HepG2 (cell line): Measurements from ENCODE around the gene FOSB. TPM values are rescaled to one million over a fixed set of nuclear protein-coding genes. Genes with fewer than 3 reads are reported as not detected.

Experiments
- CREB1 ChIP-seq, 2 experiments: fragments of 450-650 bp in 1 of 2; IDR thresholded peaks; 2 replicates each; pipeline ENCODE4 v1.6.1; 2016 to 2017; ENCODE audit warnings: control low read depth in 1 of 2, mild to moderate bottlenecking in 1 of 2, missing compliant biosample characterization in 1 of 2, missing genetic modification characterization in 1 of 2
- HNRNPLL ChIP-seq: fragments of 200-400 bp; formaldehyde crosslinking; IDR thresholded peaks from 2 replicates; pipeline ENCODE4 v1.6.1; 2017; ENCODE audit warnings: mild to moderate bottlenecking, low read depth, low read length; ENCODE audit not compliant: poor library complexity, severe bottlenecking
- MXD3 ChIP-seq: IDR thresholded peaks from 2 replicates; pipeline ENCODE4 v1.6.1; 2016; ENCODE audit warnings: mild to moderate bottlenecking, missing biosample characterization, missing genetic modification reagents
- SKI ChIP-seq: fragments of 450-650 bp; IDR thresholded peaks from one replicate; pipeline ENCODE4 v1.6.1; 2018; ENCODE audit warnings: mild to moderate bottlenecking; ENCODE audit not compliant: partially characterized antibody
- ZFP1 ChIP-seq: IDR thresholded peaks from 2 replicates; pipeline ENCODE4 v1.6.1; 2016
- ZNF230 ChIP-seq: sonication (generic); formaldehyde crosslinking; IDR thresholded peaks from 2 replicates; pipeline ENCODE4 v1.4.0; 2020; ENCODE audit warnings: mild to moderate bottlenecking, missing genetic modification reagents
- ZNF501 ChIP-seq: sonication (generic); formaldehyde crosslinking; IDR thresholded peaks from 2 replicates; pipeline ENCODE4 v1.5.1; 2020; ENCODE audit warnings: mild to moderate bottlenecking, moderate library complexity, missing genetic modification reagents
- ZNF589 ChIP-seq: sonication (generic); formaldehyde crosslinking; conservative IDR thresholded peaks from 2 replicates; pipeline ENCODE4 v1.8.0; 2022; ENCODE audit warnings: mild to moderate bottlenecking, moderate library complexity, missing genetic modification reagents
- polyA plus RNA-seq, 8 experiments: library from polyadenylated mRNA; depleted of rRNA in 3 of 8; stranded (reverse) in 7 of 8; unstranded in 1 of 8; fragments of >200 nt; fragmentation: Illumina TruSeq in 4 of 8; extraction: Trizol in 4 of 8; gene quantifications; 2 replicates each; pipeline versions ENCODE4 v1.2.1 to v1.2.3, GENCODE V29; 2011 to 2016; ENCODE audit warnings: low read depth in 4 of 8, missing spikeins in 1 of 8, mixed read lengths in 1 of 8; ENCODE audit not compliant: insufficient read depth in 1 of 8
- total RNA-seq, 5 experiments: library from RNA; depleted of rRNA; stranded (reverse); fragments of >200 nt; fragmentation: Illumina TruSeq; extraction: Trizol; gene quantifications; 2 replicates each; pipeline ENCODE4 v1.2.3, GENCODE V29; 2016; ENCODE audit warnings: low read depth in 1 of 5
- TF ChIP-seq, protein P1 (sequence below): sonication (generic); formaldehyde crosslinking; IDR thresholded peaks from 2 replicates; pipeline ENCODE4 v1.8.1; 2023; ENCODE audit warnings: missing genetic modification reagents, inconsistent platforms, borderline replicate concordance

Gene FOSB
- total and polyA plus RNA-seq, 2 of the 13 experiments (the other 11 are each of a cell fraction or from before 2014, with no cell fraction given) = 2.8 to 6.0 TPM

DNA sequence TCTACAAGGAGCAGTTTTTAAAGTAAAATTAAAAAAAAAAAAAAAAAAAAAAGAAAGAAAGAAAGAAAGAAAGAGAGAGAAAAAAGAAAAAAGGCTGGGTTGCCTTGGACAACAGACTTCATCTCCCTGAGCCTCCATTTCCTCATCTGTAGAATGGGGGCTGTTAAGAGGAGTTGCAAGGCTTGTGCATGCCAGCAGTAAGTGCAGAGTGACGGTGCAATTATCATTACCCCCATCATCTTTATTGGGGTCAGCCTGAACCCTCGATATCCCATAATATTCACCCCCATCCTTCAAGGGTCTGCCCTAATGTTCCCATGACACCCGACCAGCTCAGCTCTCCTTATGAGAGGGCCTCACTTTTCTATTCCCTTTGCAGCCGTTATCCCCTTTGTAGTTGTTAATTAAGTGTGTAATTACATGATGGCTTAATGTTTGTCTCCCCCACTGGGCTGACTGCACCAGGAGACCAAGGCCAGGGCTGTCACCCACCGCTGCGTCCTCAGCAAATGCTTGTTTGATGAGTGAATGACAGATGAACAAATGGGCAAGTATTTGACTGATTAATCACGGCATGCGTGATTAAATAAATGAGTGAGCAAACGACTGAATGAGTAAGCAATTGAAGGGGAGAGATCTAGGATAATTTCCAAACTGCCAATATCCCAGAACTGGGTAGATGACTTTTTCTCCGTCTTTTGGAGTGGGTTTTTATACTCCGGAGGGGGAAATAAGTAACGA is 10.1 kb downstream of the FOSB start (continued):
- TF ChIP-seq MXD3 (CRISPR knock-in tag) (no peak), HNRNPLL (no peak), ZNF501 (CRISPR knock-in tag) (no peak), CREB1 (IDR thresholded peaks at IDR 0.05) (no peak), CREB1 (CRISPR knock-in tag; IDR thresholded peaks at IDR 0.05) (no peak), ZNF589 (CRISPR knock-in tag) (0 out of 2 replicates have a peak, but pooled peaks have one; percentile 3), SKI (no peak), ZNF230 (CRISPR knock-in tag) (no peak), ZFP1 (CRISPR knock-in tag) (no peak)
- TF ChIP-seq, protein P1, sequence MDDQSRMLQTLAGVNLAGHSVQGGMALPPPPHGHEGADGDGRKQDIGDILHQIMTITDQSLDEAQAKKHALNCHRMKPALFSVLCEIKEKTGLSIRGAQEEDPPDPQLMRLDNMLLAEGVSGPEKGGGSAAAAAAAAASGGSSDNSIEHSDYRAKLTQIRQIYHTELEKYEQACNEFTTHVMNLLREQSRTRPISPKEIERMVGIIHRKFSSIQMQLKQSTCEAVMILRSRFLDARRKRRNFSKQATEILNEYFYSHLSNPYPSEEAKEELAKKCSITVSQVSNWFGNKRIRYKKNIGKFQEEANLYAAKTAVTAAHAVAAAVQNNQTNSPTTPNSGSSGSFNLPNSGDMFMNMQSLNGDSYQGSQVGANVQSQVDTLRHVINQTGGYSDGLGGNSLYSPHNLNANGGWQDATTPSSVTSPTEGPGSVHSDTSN = no peak
